Measurements from ENCODE around the gene CDC34.

GRCh38 chr19:582497-583197, 51.1 kb downstream of the CDC34 start:
- TF ChIP-seq CTCF (IDR thresholded peaks at IDR 0.05; ENCODE audit: insufficient read depth, low read length, poor library complexity, severe bottlenecking) (no peak), EZH2phosphoT487 (conservative IDR thresholded peaks at IDR 0.05; ENCODE audit: low read length) (no peak)
